ENCODE data around the gene CCDC170. TPM values are rescaled to one million over a fixed set of nuclear protein-coding genes. Genes with fewer than 3 reads are reported as not detected.

The CCDC170 gene
- total RNA-seq (2014; rRNA removed) (not detected in 2 replicates), Bru-seq, nascent RNA (percentile 4 among the genes with signal in this experiment), BruChase-seq, experiment 1, labeled RNA remaining after a 6-hour chase (percentile 20 among the genes with signal in this experiment), BruChase-seq, experiment 2, labeled RNA remaining after a 2-hour chase (percentile 23 among the genes with signal in this experiment)
- long read RNA-seq: 0 reads

GRCh38 chr6:151493804-151494234 lies at the start of gene CCDC170:
Gene CCDC170, plus strand, starts transcription at chr6:151494017. Its CDS starts 112 bp downstream, at chr6:151494129.
- H3F3A ChIP-seq (ENCODE audit: low read length, unreplicated experiment): no peaks in the 10 kb centered on the region
- no peaks in the 10 kb centered on the region for H4K20me1 ChIP-seq (ENCODE audit: low read length)
- no peaks in the 10 kb centered on the region for H3K9me3 ChIP-seq (ENCODE audit: low read length)
- peaks cover 20% of the 10 kb centered on the region for H3K27me3 ChIP-seq (ENCODE audit: low read length)
- H3K27ac ChIP-seq (ENCODE audit: low read length): no peak within 1 kb of the TSS
- H3K4me1 ChIP-seq (ENCODE audit: insufficient read depth, low read length): no peaks in the 10 kb centered on the region
- peak within 1 kb of the TSS; percentile 79 for H3K4me3 ChIP-seq (ENCODE audit: low read length)
- ChIA-PET CTCF (no interaction called here), POLR2A (ENCODE audit: unreplicated experiment) (no interaction called here)
- H2AFZ ChIP-seq (ENCODE audit: low read length): peak within 1 kb of the TSS; percentile 84
- H3K9me2 ChIP-seq (replicated peaks; ENCODE audit: low read length): no peaks in the 10 kb centered on the region
- no peaks in the 10 kb centered on the region for H3K36me3 ChIP-seq (ENCODE audit: low read depth, low read length)
- peak within 1 kb of the TSS; percentile 88 for H3K4me2 ChIP-seq (ENCODE audit: low read length)
- H3K9ac ChIP-seq (ENCODE audit: low read length): no peak within 1 kb of the TSS
- H3K79me2 ChIP-seq (ENCODE audit: low read length): no peaks in the 10 kb centered on the region
- DNase-seq (no peak), ATAC-seq (peak; percentile 45)
- TF ChIP-seq EZH2phosphoT487 (IDR thresholded peaks at IDR 0.05; ENCODE audit: borderline replicate concordance, low read length) (no peak), CTCF (conservative IDR thresholded peaks at IDR 0.05; ENCODE audit: low read depth, low read length) (no peak), EZH2 (IDR thresholded peaks at IDR 0.05; ENCODE audit: low read length, unreplicated experiment) (no peak)
- BruUV-seq (replicated peaks): no TSS peak
- intact Hi-C loops (cut with micrococcal nuclease): no loop called here

GRCh38 chr6:151445482-151445881 lies 48.3 kb upstream of the CCDC170 start:
- H3K79me2 ChIP-seq (ENCODE audit: low read length): peaks cover 77% of the 10 kb centered on the region
- H3K4me3 ChIP-seq (ENCODE audit: low read length): no peak overlapping the region
- H3K9ac ChIP-seq (ENCODE audit: low read length): no peak overlapping the region
- no peak overlapping the region for H3K27ac ChIP-seq (ENCODE audit: low read length)
- intact Hi-C loops (cut with micrococcal nuclease): loop anchor here (10.0 kb wide), 1 partner anchor 319 kb away; no protein-coding TSS in a partner anchor
- H3K4me1 ChIP-seq (ENCODE audit: insufficient read depth, low read length): peaks cover 5% of the 10 kb centered on the region; the same call in 1 of the 2 replicates
- peaks cover 6% of the 10 kb centered on the region; the same call in 1 of the 2 replicates for H3K36me3 ChIP-seq (ENCODE audit: low read depth, low read length)
- DNase-seq: no peak
- CTCF ChIA-PET: interaction anchor here (0.7 kb wide), 2 partner anchors 223 to 1393 kb away, joined by 3 to 6 read pairs; no protein-coding TSS in a partner anchor
- TF ChIP-seq CTCF (conservative IDR thresholded peaks at IDR 0.05; ENCODE audit: low read depth, low read length) (no peak), EZH2 (IDR thresholded peaks at IDR 0.05; ENCODE audit: low read length, unreplicated experiment) (no peak), EZH2phosphoT487 (IDR thresholded peaks at IDR 0.05; ENCODE audit: borderline replicate concordance, low read length) (no peak)
- H3K4me2 ChIP-seq (ENCODE audit: low read length): no peak overlapping the region
- H3K9me3 ChIP-seq (ENCODE audit: low read length): no peaks in the 10 kb centered on the region
- H3F3A ChIP-seq (ENCODE audit: low read length, unreplicated experiment): no peaks in the 10 kb centered on the region
- POLR2A ChIA-PET (ENCODE audit: unreplicated experiment): no interaction called here
- H3K27me3 ChIP-seq (ENCODE audit: low read length): no peaks in the 10 kb centered on the region
- no peaks in the 10 kb centered on the region for H3K9me2 ChIP-seq (replicated peaks; ENCODE audit: low read length)
- BruUV-seq (replicated peaks): TSS peak; percentile 20
- H4K20me1 ChIP-seq (ENCODE audit: low read length): no peaks in the 10 kb centered on the region
- no peak for ATAC-seq
- H2AFZ ChIP-seq (ENCODE audit: low read length): no peak overlapping the region

- H3K36me3 ChIP-seq (ENCODE audit: low read depth, low read length): peaks cover 6% of the 10 kb centered on the region; the same call in 1 of the 2 replicates
- ChIA-PET POLR2A (ENCODE audit: unreplicated experiment) (no interaction called here), CTCF (interaction anchor here (0.6 kb wide), 1 partner anchor 933 kb away, joined by 4 read pairs; no protein-coding TSS in a partner anchor)
- no peak overlapping the region for H3K9ac ChIP-seq (ENCODE audit: low read length)
- H3K9me3 ChIP-seq (ENCODE audit: low read length): no peaks in the 10 kb centered on the region
- H3K4me1 ChIP-seq (ENCODE audit: insufficient read depth, low read length): peaks cover 5% of the 10 kb centered on the region; the same call in 1 of the 2 replicates
- no peak for DNase-seq
- no TSS peak for BruUV-seq (replicated peaks)
- H3K9me2 ChIP-seq (replicated peaks; ENCODE audit: low read length): no peaks in the 10 kb centered on the region
- no peak for ATAC-seq
- H4K20me1 ChIP-seq (ENCODE audit: low read length): no peaks in the 10 kb centered on the region
- peaks cover 70% of the 10 kb centered on the region for H3K79me2 ChIP-seq (ENCODE audit: low read length)
- H2AFZ ChIP-seq (ENCODE audit: low read length): no peak overlapping the region
- intact Hi-C loops (cut with micrococcal nuclease): loop anchor here (10.0 kb wide), 1 partner anchor 318 kb away; no protein-coding TSS in a partner anchor
- H3K27ac ChIP-seq (ENCODE audit: low read length): no peak overlapping the region
- TF ChIP-seq EZH2 (IDR thresholded peaks at IDR 0.05; ENCODE audit: low read length, unreplicated experiment) (no peak), EZH2phosphoT487 (IDR thresholded peaks at IDR 0.05; ENCODE audit: borderline replicate concordance, low read length) (no peak), CTCF (conservative IDR thresholded peaks at IDR 0.05; ENCODE audit: low read depth, low read length) (no peak)
- no peak overlapping the region for H3K4me2 ChIP-seq (ENCODE audit: low read length)
- H3K27me3 ChIP-seq (ENCODE audit: low read length): no peaks in the 10 kb centered on the region
- no peak overlapping the region for H3K4me3 ChIP-seq (ENCODE audit: low read length)
- H3F3A ChIP-seq (ENCODE audit: low read length, unreplicated experiment): no peaks in the 10 kb centered on the region
These were observed 46.6 kb upstream of the CCDC170 start for GRCh38 chr6:151447237-151447636.
